Measurements from ENCODE around the gene RASGRF2. TPM values are rescaled to one million over a fixed set of nuclear protein-coding genes. Genes with fewer than 3 reads are reported as not detected.

Gene RASGRF2
- total and polyA plus RNA-seq, 2 of the 8 experiments (the other 6 are each of a cell fraction or from before 2014, with no cell fraction given): 2.6 to 29.5 TPM

DNA sequence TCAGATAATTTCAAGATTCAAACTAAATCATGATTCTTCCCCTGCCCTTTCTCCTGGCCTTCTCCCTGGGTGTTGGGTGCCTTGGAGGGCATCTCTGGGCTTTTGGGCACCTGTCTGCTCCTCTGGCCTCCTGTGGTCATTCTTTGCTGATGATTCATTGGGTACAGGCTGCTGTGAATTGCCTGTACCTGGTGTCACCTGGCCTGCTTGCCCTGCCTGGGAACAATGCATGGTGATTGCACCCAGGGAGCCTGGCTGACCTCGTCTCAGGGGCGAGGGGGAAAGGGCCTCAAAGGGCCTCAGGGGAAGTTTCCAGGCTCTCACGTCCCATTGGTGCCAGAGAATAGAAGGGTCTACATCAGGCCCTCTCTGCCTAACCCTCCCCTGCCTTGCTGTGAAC, 252.9 kb downstream of the RASGRF2 start:
- no peaks in the 10 kb centered on the region for H3K79me1 ChIP-seq (ENCODE audit: low read depth, low read length)
- no peak overlapping the region for H3K9ac ChIP-seq (replicated peaks in 1 of 4; ENCODE audit: extremely low read depth in 1 of 4, low read depth in 3 of 4, low read length in 3 of 4)
- H4K5ac ChIP-seq (ENCODE audit: insufficient read length, low read depth, low read length): no peak overlapping the region
- no peak overlapping the region for H2BK20ac ChIP-seq (ENCODE audit: low read length)
- no peak overlapping the region for H3K14ac ChIP-seq (ENCODE audit: insufficient read length)
- no peak overlapping the region for H2AFZ ChIP-seq (ENCODE audit: low read length)
- no peaks in the 10 kb centered on the region for H3K36me3 ChIP-seq (ENCODE audit: control insufficient read depth in 2 of 4, insufficient read depth in 4 of 4, low read length in 3 of 4)
- H4K20me1 ChIP-seq (replicated peaks in 1 of 2; ENCODE audit: control insufficient read depth in 1 of 2, insufficient read depth in 2 of 2, low read length in 2 of 2): no peaks in the 10 kb centered on the region
- no peaks in the 10 kb centered on the region for H3K23me2 ChIP-seq (ENCODE audit: low read depth, low read length)
- no peaks in the 10 kb centered on the region for H3K79me2 ChIP-seq (ENCODE audit: control insufficient read depth in 1 of 2, insufficient read depth in 2 of 2, low read length in 2 of 2)
- no peak overlapping the region for H3K4me3 ChIP-seq (ENCODE audit: extremely low read depth in 1 of 4, insufficient read depth in 2 of 4, low read depth in 3 of 4, low read length in 4 of 4)
- no peak overlapping the region for H2BK120ac ChIP-seq (replicated peaks; ENCODE audit: low read depth, low read length)
- no peaks in the 10 kb centered on the region for H3K9me3 ChIP-seq (ENCODE audit: insufficient read depth in 2 of 2, low read depth in 1 of 2, low read length in 1 of 2)
- no peak overlapping the region for H2BK12ac ChIP-seq (ENCODE audit: low read depth, low read length)
- H3K4me2 ChIP-seq (ENCODE audit: insufficient read depth in 1 of 2, low read depth in 2 of 2, low read length in 2 of 2): no peak overlapping the region
- FAIRE-seq (no peak), DNase-seq (ENCODE audit: low read depth in 1 of 2, low spot score in 2 of 2) (no peak)
- no peaks in the 10 kb centered on the region for H3K27me3 ChIP-seq (replicated peaks in 1 of 4; ENCODE audit: control insufficient read depth in 3 of 4, extremely low read depth in 1 of 4, insufficient read depth in 3 of 4, low read length in 3 of 4)
- no peak overlapping the region for H2BK15ac ChIP-seq (ENCODE audit: low read length)
- H4K8ac ChIP-seq (ENCODE audit: extremely low read depth, insufficient read depth, low read length): no peak overlapping the region
- no peak overlapping the region for H3K27ac ChIP-seq (ENCODE audit: low read depth, low read length)
- H3K18ac ChIP-seq (ENCODE audit: extremely low read depth, low read length): no peak overlapping the region
- no peak overlapping the region for H2BK5ac ChIP-seq (ENCODE audit: low read depth, low read length)
- no peak overlapping the region for H3K23ac ChIP-seq (ENCODE audit: insufficient read length)
- H3K56ac ChIP-seq (replicated peaks; ENCODE audit: insufficient read length, low read depth, low read length): no peak overlapping the region
- no peak overlapping the region for H2AK5ac ChIP-seq (ENCODE audit: low read depth, low read length)
- H4K91ac ChIP-seq (replicated peaks; ENCODE audit: insufficient read length, low read length): no peak overlapping the region
- no peak overlapping the region for H3K4ac ChIP-seq (replicated peaks; ENCODE audit: insufficient read length, low read depth, low read length)
- ChIA-PET POLR2A (ENCODE audit: partially characterized antibody) (interaction anchor here (0.6 kb wide), 1 partner anchor 448 kb away, joined by 3 read pairs; no protein-coding TSS in a partner anchor), CTCF (ENCODE audit: partially characterized antibody) (no interaction called here)
- no peaks in the 10 kb centered on the region for H3K4me1 ChIP-seq (replicated peaks in 1 of 4; ENCODE audit: control insufficient read depth in 3 of 4, insufficient read depth in 4 of 4, low read length in 3 of 4)
- WGBS, 2 experiments (ENCODE audit: extremely low coverage in 1 of 2, insufficient coverage in 1 of 2, insufficient read length in 1 of 2, insufficient replicate concordance in 2 of 2, low coverage in 1 of 2, low lambda C conversion rate in 2 of 2, missing lambda C conversion rate in 1 of 2): 62% methylated on average over 3 of the region's 3 CpGs; no CpG with 5 or more reads in 1 of the 2 experiments
- TF ChIP-seq E2F6 (IDR thresholded peaks at IDR 0.05): no peak
- TF ChIP-seq POLR2AphosphoS5 (IDR thresholded peaks at IDR 0.05; ENCODE audit: low read depth, low read length): no peak
- TF ChIP-seq KDM5A (IDR thresholded peaks at IDR 0.05; ENCODE audit: low read length): no peak

Data from H1 (cell line).